ENCODE results near the gene DHX30.
A peak's percentile ranks its signal among the peaks of the same experiment; 100 is the strongest.

Gene DHX30

GRCh38 chr3:47783673-47784072 lies 19.3 kb upstream of the DHX30 start:
- DNase-seq (ENCODE audit: extremely low read depth, low read depth) = no peak
- no peak for TF ChIP-seq CTCF (IDR thresholded peaks at IDR 0.05; ENCODE audit: low read depth, low read length, missing control alignments)
- H3K4me3 ChIP-seq (replicated peaks; ENCODE audit: low read depth, low read length) = no peak overlapping the region

- TF ChIP-seq CTCF (IDR thresholded peaks at IDR 0.05; ENCODE audit: low read depth, low read length, missing control alignments) = no peak
- H3K4me3 ChIP-seq (replicated peaks; ENCODE audit: low read depth, low read length) = no peak overlapping the region
- DNase-seq (ENCODE audit: extremely low read depth, low read depth) = no peak
Measured at GRCh38 chr3:47791193-47791855, 11.6 kb upstream of the DHX30 start.

- DNase-seq (ENCODE audit: extremely low read depth, low read depth) = no peak
- no peak overlapping the region for H3K4me3 ChIP-seq (replicated peaks; ENCODE audit: low read depth, low read length)
- TF ChIP-seq CTCF (IDR thresholded peaks at IDR 0.05; ENCODE audit: low read depth, low read length, missing control alignments) = no peak
Measured at GRCh38 chr3:47792699-47793098, 10.2 kb upstream of the DHX30 start.

- no peak for TF ChIP-seq CTCF (IDR thresholded peaks at IDR 0.05; ENCODE audit: low read depth, low read length, missing control alignments)
Measured at GRCh38 chr3:47794544-47794943, 8.4 kb upstream of the DHX30 start.

GRCh38 chr3:47799733-47800132 lies 3.2 kb upstream of the DHX30 start:
- TF ChIP-seq CTCF (IDR thresholded peaks at IDR 0.05; ENCODE audit: low read depth, low read length, missing control alignments) = peak; percentile 23
- DNase-seq (ENCODE audit: extremely low read depth, low read depth) = no peak
- H3K4me3 ChIP-seq (replicated peaks; ENCODE audit: low read depth, low read length) = no peak overlapping the region

More at GRCh38 chr3:47794544-47794943, 8.4 kb upstream of the DHX30 start:
- DNase-seq (ENCODE audit: extremely low read depth, low read depth) = no peak
- H3K4me3 ChIP-seq (replicated peaks; ENCODE audit: low read depth, low read length) = no peak overlapping the region

GRCh38 chr3:47803480-47804025 lies 615 bp downstream of the DHX30 start:
- no peak for DNase-seq (ENCODE audit: extremely low read depth, low read depth)

More at GRCh38 chr3:47803480-47804025, 615 bp downstream of the DHX30 start:
- TF ChIP-seq CTCF (IDR thresholded peaks at IDR 0.05; ENCODE audit: low read depth, low read length, missing control alignments) = no peak
- H3K4me3 ChIP-seq (replicated peaks; ENCODE audit: low read depth, low read length) = peak overlapping the region; percentile 65
